ENCODE data around the gene GNA12.
"Not testable (repeated sequence)": the region's sequence is repeated elsewhere in the genome, so short reads cannot be mapped to it uniquely, and the experiment has no call there.

The GNA12 gene

GRCh38 chr7:2734084-2734686 is 109.9 kb downstream of the GNA12 start:
- in situ Hi-C loops (cut with HindIII; ENCODE audit: low sequenced_read_pairs), result no loop called here

DNA sequence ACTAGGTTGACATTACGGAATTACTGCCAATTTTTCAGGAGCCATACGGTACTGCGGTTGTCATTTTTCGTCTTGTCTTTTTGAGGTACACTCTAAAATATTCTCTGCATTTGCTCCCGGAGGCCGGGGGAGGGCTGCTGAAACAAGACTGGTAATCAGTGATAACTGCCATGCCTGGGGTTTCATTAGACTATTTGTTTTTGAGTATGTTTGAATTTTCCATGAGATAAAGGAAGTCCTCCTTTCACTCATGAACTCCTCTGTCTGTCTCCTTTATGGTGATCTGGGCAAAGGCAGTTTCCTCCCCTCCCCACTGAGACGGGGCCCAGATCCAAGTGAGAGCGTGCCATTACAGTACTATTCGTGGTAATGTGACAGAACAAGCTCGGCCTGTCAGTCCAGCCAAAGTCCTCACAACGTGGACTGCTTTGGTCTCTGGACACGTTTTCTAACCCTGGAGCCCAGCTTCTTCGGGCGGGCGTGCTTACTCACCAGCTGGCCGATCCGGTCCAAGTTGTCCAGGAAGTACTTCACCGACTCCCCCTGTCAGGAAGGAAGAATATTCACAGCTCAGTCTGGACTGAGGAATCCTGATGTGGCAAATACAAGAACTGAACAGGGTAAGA is 111.0 kb downstream of the GNA12 start:
- in situ Hi-C loops (cut with HindIII; ENCODE audit: low sequenced_read_pairs), result no loop called here

DNA sequence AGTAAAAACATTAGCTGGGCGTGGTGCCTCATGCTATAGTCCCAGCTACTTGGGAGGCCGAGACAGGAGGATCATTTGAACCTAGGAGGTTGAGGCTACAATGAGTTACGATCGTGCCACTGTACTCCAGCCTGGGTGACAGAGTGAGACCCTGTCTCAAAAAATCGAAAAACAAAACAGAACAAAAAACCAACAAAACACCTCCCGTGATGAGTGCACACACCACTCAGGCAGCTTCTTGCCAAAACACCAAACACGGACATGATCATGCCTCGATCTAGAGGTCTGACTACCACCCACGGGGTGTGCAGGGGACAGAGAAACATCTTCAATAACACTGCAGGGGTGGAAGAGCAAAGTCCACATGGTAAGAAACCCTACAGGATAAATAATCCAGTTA is 111.7 kb downstream of the GNA12 start:
- in situ Hi-C loops (cut with HindIII; ENCODE audit: low sequenced_read_pairs), result no loop called here

GRCh38 chr7:2730846-2731770 is 113.0 kb downstream of the GNA12 start:
- in situ Hi-C loops (cut with HindIII; ENCODE audit: low sequenced_read_pairs), result no loop called here

DNA sequence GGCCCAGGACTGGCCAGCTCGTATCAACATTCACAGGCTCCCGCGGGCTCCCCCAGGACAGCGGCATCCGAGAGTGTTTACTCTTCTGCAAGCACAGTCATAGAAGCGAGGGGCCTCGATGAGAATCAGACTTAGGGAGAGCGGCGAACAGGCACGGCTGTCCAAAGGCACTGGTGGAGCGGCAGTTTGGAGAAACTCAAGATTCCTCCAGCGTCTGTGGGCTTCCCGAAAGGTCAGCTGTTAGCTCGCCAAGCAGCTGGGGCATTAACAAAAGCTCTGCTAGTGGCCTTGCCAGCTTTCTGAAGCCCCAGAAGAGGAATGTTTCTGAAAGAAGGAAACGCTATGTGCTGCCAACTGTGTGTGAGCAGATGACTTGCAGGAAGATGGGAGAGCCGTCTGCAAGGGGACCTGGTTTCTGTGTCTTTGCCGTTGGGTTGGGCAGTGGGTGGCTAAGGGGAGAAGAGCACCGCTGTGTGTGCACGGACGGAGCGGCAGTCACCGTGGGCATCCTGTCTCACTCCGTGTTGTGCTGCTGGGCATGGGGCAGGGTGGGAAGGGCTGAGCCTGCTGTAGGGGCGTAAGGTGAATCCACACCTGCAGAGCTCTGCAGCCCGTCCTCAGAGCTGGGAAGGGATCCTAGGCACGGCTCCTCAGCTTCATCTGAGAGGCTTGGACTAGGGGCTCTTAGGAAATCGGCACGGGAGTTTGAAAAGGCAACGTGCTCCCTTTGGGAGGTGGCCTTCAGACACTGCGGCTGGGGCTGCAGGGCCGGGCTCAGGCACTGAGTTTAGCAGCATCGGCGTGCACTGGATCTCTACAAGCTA is 114.0 kb downstream of the GNA12 start:
- in situ Hi-C loops (cut with HindIII; ENCODE audit: low sequenced_read_pairs), result loop anchor here (5.0 kb wide), 3 partner anchors 62 to 163 kb away; no protein-coding TSS in a partner anchor

DNA sequence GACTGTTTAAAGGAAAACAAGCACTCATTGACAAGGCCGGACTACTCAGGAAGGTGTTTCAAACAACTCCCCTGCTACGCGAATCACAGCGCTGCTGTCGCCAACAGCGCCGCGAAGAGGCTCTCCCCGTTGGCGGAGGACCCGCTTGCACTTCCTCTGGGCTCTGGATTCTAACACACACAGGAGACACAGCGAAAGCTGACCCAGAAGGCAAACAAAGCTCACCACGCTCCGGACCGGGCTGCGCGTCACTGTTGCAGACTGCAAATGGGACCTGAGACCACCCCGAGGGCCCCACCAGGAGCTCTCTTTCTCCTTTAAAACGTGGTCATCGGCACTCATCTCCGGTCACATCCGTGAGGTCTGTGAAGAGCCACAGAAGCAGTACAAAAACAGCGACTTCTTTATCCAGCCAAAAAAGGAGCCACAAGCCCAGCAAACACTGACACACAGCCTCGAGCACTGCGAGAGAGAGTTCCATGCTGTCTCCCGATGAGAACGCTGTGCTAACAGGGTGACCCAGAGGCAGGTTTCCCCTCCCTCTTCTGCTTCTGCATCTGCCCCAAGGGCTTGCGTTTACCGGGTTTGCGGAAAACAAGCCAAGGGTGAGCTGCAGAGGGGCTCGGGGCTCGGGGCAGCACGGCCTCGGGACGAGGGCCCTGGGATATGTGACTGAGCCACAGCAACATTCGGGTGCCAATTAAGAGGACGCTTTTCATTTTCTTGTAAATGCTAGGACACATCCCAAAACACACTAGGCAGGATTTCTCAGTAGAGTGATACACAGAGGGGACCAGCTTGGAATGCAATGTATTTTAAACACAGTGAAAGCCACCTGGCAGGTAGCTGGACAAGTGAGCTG is 114.8 kb downstream of the GNA12 start:
- in situ Hi-C loops (cut with HindIII; ENCODE audit: low sequenced_read_pairs), result loop anchor here (5.0 kb wide), 3 partner anchors 63 to 162 kb away; no protein-coding TSS in a partner anchor

- in situ Hi-C loops (cut with HindIII; ENCODE audit: low sequenced_read_pairs), result loop anchor here (5.0 kb wide), 3 partner anchors 64 to 161 kb away; no protein-coding TSS in a partner anchor
Observed at GRCh38 chr7:2728316-2729030, 115.6 kb downstream of the GNA12 start.

- in situ Hi-C loops (cut with HindIII; ENCODE audit: low sequenced_read_pairs), result loop anchor here (5.0 kb wide), 3 partner anchors 65 to 160 kb away; no protein-coding TSS in a partner anchor
Observed at GRCh38 chr7:2727206-2727605, 116.9 kb downstream of the GNA12 start.

DNA sequence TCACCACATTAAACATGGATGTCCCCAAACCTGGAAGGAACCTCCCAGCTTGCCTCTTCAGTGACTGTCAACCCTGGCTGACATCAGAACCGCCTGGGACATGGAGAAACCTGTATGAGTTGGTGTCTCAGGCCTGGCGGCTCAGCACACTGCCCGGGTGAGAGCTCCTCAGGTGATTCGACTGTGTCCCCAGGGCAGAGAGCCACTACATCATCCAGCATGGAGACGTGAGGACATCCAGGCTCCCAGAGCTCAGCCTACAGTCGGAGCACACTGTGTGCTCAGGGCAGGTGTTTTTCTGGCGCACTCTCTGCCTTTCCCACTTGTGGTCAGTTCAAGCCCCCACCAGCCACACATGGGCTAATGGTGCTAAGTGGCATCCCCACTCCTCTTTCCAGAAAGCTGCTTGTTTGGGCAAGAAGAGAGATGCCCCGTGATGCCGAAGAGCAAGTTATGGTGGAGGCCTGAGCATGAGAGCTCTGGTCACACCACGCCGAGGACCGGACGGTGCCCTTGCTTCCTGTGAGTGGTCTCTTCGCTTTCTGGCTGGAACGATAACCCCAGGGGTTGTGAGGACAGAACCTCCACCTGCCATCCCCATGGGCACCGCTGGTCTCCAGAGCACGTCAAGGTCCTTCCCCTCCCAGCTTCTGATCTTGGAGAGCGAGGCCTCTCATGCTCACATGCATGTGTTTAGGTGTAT is 117.6 kb downstream of the GNA12 start:
- in situ Hi-C loops (cut with HindIII; ENCODE audit: low sequenced_read_pairs), result loop anchor here (5.0 kb wide), 3 partner anchors 66 to 159 kb away; no protein-coding TSS in a partner anchor

DNA sequence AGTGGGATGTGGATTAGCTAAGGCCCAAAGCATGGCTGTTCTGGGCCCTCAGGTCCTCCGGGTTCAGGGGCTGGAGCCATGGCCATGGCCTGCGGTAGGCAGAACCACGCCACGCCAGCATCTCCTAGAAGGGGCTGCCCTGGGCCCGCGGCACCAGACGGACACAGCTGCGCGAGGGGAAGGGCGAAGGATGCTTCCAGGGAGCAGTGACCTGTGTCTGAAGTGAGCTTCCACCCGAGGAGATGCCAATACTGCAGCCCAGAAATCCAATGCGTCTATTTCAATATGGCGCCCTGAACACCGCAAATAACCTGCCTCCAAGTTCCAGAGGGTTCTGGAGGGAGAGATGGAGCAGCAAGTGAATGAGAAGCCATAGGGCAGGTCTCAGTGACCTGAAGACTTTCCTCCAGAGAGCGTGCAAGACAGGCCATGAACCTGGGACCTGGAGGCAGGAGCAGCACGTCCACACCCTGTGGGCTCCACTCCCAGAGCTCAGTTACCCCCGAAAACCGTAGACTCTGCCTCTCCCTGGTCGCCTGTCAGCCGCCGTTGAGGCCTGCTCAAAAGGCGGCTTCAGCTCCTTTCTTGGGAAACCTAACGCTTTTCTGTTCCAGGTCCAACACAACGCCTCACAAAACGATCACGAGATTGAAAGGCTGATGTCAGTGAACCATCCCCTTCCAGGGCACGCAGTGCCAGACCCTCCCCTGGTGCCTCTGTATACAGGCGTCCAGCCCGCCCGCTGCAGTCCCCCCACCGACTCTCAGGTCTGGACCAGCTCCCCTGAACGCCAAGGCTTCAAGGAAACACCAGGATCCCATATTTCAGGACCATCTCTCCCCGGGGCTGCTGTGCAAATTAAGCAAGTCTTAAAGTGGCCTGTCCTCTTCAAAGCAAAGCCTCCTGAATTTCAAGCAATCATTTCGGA is 118.7 kb downstream of the GNA12 start:
- in situ Hi-C loops (cut with HindIII; ENCODE audit: low sequenced_read_pairs), result loop anchor here (5.0 kb wide), 3 partner anchors 67 to 158 kb away; no protein-coding TSS in a partner anchor

GRCh38 chr7:2724453-2725177 is 119.5 kb downstream of the GNA12 start:
- in situ Hi-C loops (cut with HindIII; ENCODE audit: low sequenced_read_pairs), result loop anchor here (5.0 kb wide), 3 partner anchors 68 to 157 kb away; no protein-coding TSS in a partner anchor

DNA sequence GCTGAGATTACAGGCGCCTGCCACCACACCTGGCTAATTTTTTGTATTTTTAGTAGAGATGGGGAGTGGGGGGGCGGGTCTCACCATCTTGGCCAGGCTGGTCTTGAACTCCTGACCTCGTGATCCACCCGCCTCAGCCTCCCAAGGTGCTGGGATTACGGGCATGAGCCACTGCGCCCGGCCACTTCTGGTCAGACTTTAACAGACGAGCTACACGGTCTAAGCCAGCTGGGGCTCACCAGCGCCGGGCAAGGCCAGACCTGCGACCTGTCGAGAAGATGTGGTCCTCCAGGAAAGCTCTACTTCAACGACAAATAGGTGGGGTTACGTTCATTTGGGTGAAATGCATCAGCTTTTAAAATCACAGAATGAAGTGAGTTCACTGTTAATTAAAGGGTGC is 120.1 kb downstream of the GNA12 start:
- in situ Hi-C loops (cut with HindIII; ENCODE audit: low sequenced_read_pairs), result not testable (repeated sequence)

- in situ Hi-C loops (cut with HindIII; ENCODE audit: low sequenced_read_pairs), result no loop called here
Observed at GRCh38 chr7:2723138-2723850, 120.8 kb downstream of the GNA12 start.

GRCh38 chr7:2722591-2722990 is 121.5 kb downstream of the GNA12 start:
- in situ Hi-C loops (cut with HindIII; ENCODE audit: low sequenced_read_pairs), result no loop called here

DNA sequence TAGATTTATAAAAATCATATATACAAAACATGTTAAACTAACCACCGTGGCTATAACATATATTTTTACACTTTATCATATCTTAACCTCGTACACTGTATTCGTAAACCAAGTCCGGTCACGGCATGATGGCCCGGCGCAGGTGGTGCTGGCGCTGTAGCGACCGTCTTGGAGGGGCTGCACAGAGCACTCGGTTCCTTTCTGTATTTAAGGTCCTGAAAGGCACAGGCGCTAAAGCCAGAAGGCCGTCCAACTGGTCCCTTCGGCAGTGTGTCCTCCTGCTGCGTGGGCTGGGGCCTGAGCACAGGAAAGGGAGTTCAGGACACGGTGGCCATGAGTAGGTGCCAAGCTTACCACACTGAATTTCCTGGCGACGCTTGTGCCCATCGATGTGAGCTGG is 122.3 kb downstream of the GNA12 start:
- in situ Hi-C loops (cut with HindIII; ENCODE audit: low sequenced_read_pairs), result no loop called here

DNA sequence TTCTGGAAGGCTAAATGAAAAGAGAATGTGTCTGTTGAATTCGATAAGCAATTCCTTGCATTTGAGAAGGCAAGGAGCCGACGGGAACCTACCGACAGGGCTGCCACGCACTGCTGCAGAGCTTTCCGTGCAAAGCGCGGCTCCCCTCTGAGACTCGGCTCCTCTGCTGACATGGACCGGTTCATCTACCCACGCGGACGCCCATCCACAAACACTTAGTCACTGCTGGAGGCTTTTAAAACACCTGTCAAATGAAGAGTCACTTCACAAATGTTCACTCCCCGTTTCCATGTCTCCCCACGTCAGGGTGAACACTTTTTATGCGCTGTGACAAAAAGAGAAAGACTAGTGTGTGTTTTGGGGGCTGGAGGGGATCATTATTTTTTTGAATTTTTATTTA is 124.1 kb downstream of the GNA12 start:
- in situ Hi-C loops (cut with HindIII; ENCODE audit: low sequenced_read_pairs), result no loop called here
